ENCODE results near the gene EXOC1.

The EXOC1 gene

GRCh38 chr4:55948726-55949481, 95.5 kb downstream of the EXOC1 start, which contains the start of gene CEP135:
Gene CEP135, plus strand, starts transcription at chr4:55948945. Its CDS starts 3,186 bp downstream, at chr4:55952131.
- H3K36me3 ChIP-seq (ENCODE audit: low read length) = 0 out of 2 replicates have a peak, but pooled peaks cover 2% of the 10 kb centered on the region
- peak within 1 kb of the TSS; percentile 100 for H3K27ac ChIP-seq (ENCODE audit: low read depth, low read length)
- no peaks in the 10 kb centered on the region for H3K9me2 ChIP-seq (replicated peaks; ENCODE audit: insufficient read depth, low read length)
- peaks cover 18% of the 10 kb centered on the region for H3F3A ChIP-seq (ENCODE audit: insufficient read depth)
- H3K9me3 ChIP-seq (ENCODE audit: insufficient read depth, low read length) = no peaks in the 10 kb centered on the region
- H4K20me1 ChIP-seq (ENCODE audit: low read depth, low read length) = no peaks in the 10 kb centered on the region
- H3K27me3 ChIP-seq (ENCODE audit: low read length) = no peaks in the 10 kb centered on the region
- H3K9ac ChIP-seq (ENCODE audit: low read length) = peak within 1 kb of the TSS; percentile 71
- peak within 1 kb of the TSS; percentile 99 for H3K4me2 ChIP-seq (ENCODE audit: low read depth, low read length, poor library complexity, severe bottlenecking)
- TF ChIP-seq CTCF (IDR thresholded peaks at IDR 0.05; ENCODE audit: insufficient read depth, low read length, poor library complexity, severe bottlenecking) (peak; percentile 39), EZH2phosphoT487 (conservative IDR thresholded peaks at IDR 0.05; ENCODE audit: low read length) (no peak)
- peaks cover 24% of the 10 kb centered on the region for H3K79me2 ChIP-seq (ENCODE audit: insufficient read depth, low read length)
- peak within 1 kb of the TSS; percentile 76 for H3K4me3 ChIP-seq (ENCODE audit: insufficient read depth, low read length, poor library complexity, severe bottlenecking)
- peak within 1 kb of the TSS; percentile 67 for H2AFZ ChIP-seq (ENCODE audit: low read depth, low read length, severe bottlenecking)

- Histone ChIP-seq H3K79me2 (ENCODE audit: insufficient read depth, low read length) (peaks cover 24% of the 10 kb centered on the region), H3F3A (ENCODE audit: insufficient read depth) (peaks cover 18% of the 10 kb centered on the region), H3K36me3 (ENCODE audit: low read length) (peaks cover 7% of the 10 kb centered on the region; the same call in 1 of the 2 replicates), H4K20me1 (ENCODE audit: low read depth, low read length) (no peaks in the 10 kb centered on the region), H3K27me3 (ENCODE audit: low read length) (no peaks in the 10 kb centered on the region), H3K4me3 (ENCODE audit: insufficient read depth, low read length, poor library complexity, severe bottlenecking) (peak overlapping the region; percentile 76), H3K9ac (ENCODE audit: low read length) (peak overlapping the region; percentile 71), H3K4me2 (ENCODE audit: low read depth, low read length, poor library complexity, severe bottlenecking) (peak overlapping the region; percentile 87), H3K9me2 (replicated peaks; ENCODE audit: insufficient read depth, low read length) (no peaks in the 10 kb centered on the region), H2AFZ (ENCODE audit: low read depth, low read length, severe bottlenecking) (peak overlapping the region; percentile 67), H3K9me3 (ENCODE audit: insufficient read depth, low read length) (no peaks in the 10 kb centered on the region), H3K27ac (ENCODE audit: low read depth, low read length) (peak overlapping the region; percentile 100)
- TF ChIP-seq CTCF (IDR thresholded peaks at IDR 0.05; ENCODE audit: insufficient read depth, low read length, poor library complexity, severe bottlenecking) (no peak), EZH2phosphoT487 (conservative IDR thresholded peaks at IDR 0.05; ENCODE audit: low read length) (no peak)
Observed at GRCh38 chr4:55949482-55949802, 96.0 kb downstream of the EXOC1 start.

- TF ChIP-seq CTCF (IDR thresholded peaks at IDR 0.05; ENCODE audit: insufficient read depth, low read length, poor library complexity, severe bottlenecking) = no peak
- TF ChIP-seq EZH2phosphoT487 (conservative IDR thresholded peaks at IDR 0.05; ENCODE audit: low read length) = no peak
- no peak overlapping the region for H3K9ac ChIP-seq (ENCODE audit: low read length)
- H3K4me2 ChIP-seq (ENCODE audit: low read depth, low read length, poor library complexity, severe bottlenecking) = peak overlapping the region; percentile 87
- H3F3A ChIP-seq (ENCODE audit: insufficient read depth) = peaks cover 18% of the 10 kb centered on the region
- peaks cover 7% of the 10 kb centered on the region; the same call in 1 of the 2 replicates for H3K36me3 ChIP-seq (ENCODE audit: low read length)
- no peaks in the 10 kb centered on the region for H3K9me3 ChIP-seq (ENCODE audit: insufficient read depth, low read length)
- no peak overlapping the region for H3K4me3 ChIP-seq (ENCODE audit: insufficient read depth, low read length, poor library complexity, severe bottlenecking)
- H4K20me1 ChIP-seq (ENCODE audit: low read depth, low read length) = no peaks in the 10 kb centered on the region
- H3K79me2 ChIP-seq (ENCODE audit: insufficient read depth, low read length) = peaks cover 24% of the 10 kb centered on the region
- no peak overlapping the region for H3K27ac ChIP-seq (ENCODE audit: low read depth, low read length)
- no peaks in the 10 kb centered on the region for H3K27me3 ChIP-seq (ENCODE audit: low read length)
- H2AFZ ChIP-seq (ENCODE audit: low read depth, low read length, severe bottlenecking) = no peak overlapping the region
- no peaks in the 10 kb centered on the region for H3K9me2 ChIP-seq (replicated peaks; ENCODE audit: insufficient read depth, low read length)
Observed at GRCh38 chr4:55951191-55951922, 97.9 kb downstream of the EXOC1 start.

Data from SU-DHL-6 (cell line).